Glutamatergic neuron (in vitro differentiated cells): ENCODE measurements around the gene PSMD10. TPM values are rescaled to one million over a fixed set of nuclear protein-coding genes. Genes with fewer than 3 reads are reported as not detected.

Experiments used
- DNase-seq: peaks from one replicate; pipeline ENCODE4 v3.0.0; 2022
- H3K27ac Mint-ChIP-seq: one replicate; pipeline ENCODE4 v1.8.0; 2020; ENCODE audit warnings: mild to moderate bottlenecking, mixed read lengths, inconsistent platforms; ENCODE audit not compliant: unreplicated experiment
- H3K27me3 Mint-ChIP-seq: one replicate; pipeline ENCODE4 v1.8.0; 2020; ENCODE audit warnings: mild to moderate bottlenecking, moderate library complexity, mixed read lengths, inconsistent platforms; ENCODE audit not compliant: unreplicated experiment
- H3K36me3 Mint-ChIP-seq: one replicate; pipeline ENCODE4 v1.8.0; 2020; ENCODE audit warnings: mild to moderate bottlenecking, mixed read lengths, inconsistent platforms; ENCODE audit not compliant: unreplicated experiment
- H3K4me1 Mint-ChIP-seq: one replicate; pipeline ENCODE4 v1.8.0; 2020; ENCODE audit warnings: mild to moderate bottlenecking, low read depth, mixed read lengths, inconsistent platforms; ENCODE audit not compliant: unreplicated experiment
- H3K4me3 Mint-ChIP-seq: one replicate; pipeline ENCODE4 v1.8.0; 2020; ENCODE audit warnings: mild to moderate bottlenecking, mixed read lengths, inconsistent platforms; ENCODE audit not compliant: unreplicated experiment
- H3K9me3 Mint-ChIP-seq: one replicate; pipeline ENCODE4 v1.8.0; 2020; ENCODE audit warnings: mild to moderate bottlenecking, moderate library complexity, mixed read lengths, inconsistent platforms; ENCODE audit not compliant: unreplicated experiment
- total RNA-seq: library from RNA; stranded (reverse); fragmentation: NEBNext Ultra II Directional; extraction: Animal tissue kit (Norgen Biotek cat#: 25700); gene quantifications from one replicate; pipeline ENCODE4 v1.2.1, GENCODE V29; 2021; ENCODE audit not compliant: unreplicated experiment
- TF ChIP-seq, protein P1 (sequence below): fragments of 200-600 bp; sonication (generic); IDR thresholded peaks from one replicate; pipeline ENCODE4 v1.5.0; 2021; ENCODE audit not compliant: partially characterized antibody, unreplicated experiment

PSMD10 gene
- total RNA-seq, 1 donor from 2014 or later: 26.2 TPM

GRCh38 chrX:108105473-108105872 is 14.1 kb upstream of the PSMD10 start:
- Mint-ChIP-seq H3K27me3 (no peaks in the 10 kb centered on the region), H3K27ac (no peak overlapping the region), H3K4me3 (no peak overlapping the region), H3K9me3 (no peaks in the 10 kb centered on the region), H3K36me3 (no peaks in the 10 kb centered on the region), H3K4me1 (no peaks in the 10 kb centered on the region)
- no peak for DNase-seq
- TF ChIP-seq, protein P1, sequence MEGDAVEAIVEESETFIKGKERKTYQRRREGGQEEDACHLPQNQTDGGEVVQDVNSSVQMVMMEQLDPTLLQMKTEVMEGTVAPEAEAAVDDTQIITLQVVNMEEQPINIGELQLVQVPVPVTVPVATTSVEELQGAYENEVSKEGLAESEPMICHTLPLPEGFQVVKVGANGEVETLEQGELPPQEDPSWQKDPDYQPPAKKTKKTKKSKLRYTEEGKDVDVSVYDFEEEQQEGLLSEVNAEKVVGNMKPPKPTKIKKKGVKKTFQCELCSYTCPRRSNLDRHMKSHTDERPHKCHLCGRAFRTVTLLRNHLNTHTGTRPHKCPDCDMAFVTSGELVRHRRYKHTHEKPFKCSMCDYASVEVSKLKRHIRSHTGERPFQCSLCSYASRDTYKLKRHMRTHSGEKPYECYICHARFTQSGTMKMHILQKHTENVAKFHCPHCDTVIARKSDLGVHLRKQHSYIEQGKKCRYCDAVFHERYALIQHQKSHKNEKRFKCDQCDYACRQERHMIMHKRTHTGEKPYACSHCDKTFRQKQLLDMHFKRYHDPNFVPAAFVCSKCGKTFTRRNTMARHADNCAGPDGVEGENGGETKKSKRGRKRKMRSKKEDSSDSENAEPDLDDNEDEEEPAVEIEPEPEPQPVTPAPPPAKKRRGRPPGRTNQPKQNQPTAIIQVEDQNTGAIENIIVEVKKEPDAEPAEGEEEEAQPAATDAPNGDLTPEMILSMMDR: no peak

DNA sequence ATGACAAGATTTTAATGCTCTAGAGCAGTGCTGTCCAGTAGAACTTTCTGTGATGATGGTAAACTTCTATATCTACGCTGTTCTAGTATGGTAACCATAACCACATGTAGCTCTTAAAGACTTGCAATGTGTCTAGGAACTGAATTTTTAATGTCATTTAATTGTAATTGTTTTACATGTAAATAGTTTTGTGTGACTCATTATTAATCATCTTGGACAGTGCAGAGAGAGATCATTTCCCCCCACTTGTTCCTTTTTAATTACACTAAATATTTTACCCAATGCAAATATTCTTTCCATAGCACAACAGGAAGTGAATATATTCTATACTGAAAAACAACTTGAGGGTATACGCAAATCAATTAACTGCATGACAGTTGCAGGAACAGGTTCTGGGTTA is 6.0 kb upstream of the PSMD10 start:
- no peak for DNase-seq
- TF ChIP-seq, protein P1: no peak
- Mint-ChIP-seq H3K27ac (no peak overlapping the region), H3K27me3 (peaks cover 2% of the 10 kb centered on the region), H3K9me3 (no peaks in the 10 kb centered on the region), H3K4me3 (no peak overlapping the region), H3K4me1 (peaks cover 2% of the 10 kb centered on the region), H3K36me3 (no peaks in the 10 kb centered on the region)

DNA sequence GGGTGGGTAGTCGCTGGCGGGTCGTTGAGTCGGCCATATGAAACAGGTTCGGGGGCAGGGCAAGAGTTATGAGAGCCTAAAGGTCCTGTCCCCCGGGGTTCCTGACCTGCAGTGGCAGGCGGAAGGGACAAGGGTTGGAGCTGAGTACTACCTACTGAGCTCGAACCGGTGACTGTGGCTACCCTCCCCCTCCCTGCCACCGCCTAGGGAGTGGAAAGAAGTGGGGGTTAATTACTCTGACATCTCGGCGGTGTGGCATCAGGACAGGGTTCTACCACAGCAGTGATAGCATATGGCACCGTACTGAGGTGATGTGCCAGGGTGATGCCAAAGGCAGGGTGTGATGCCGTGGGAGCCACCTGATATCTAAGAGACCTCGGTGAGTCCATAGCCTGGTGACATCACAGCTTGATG is 543 bp upstream of the PSMD10 start:
- H3K9me3 Mint-ChIP-seq: no peaks in the 10 kb centered on the region
- no peaks in the 10 kb centered on the region for H3K4me1 Mint-ChIP-seq
- H3K27me3 Mint-ChIP-seq: peaks cover 2% of the 10 kb centered on the region
- no peak overlapping the region for H3K27ac Mint-ChIP-seq
- TF ChIP-seq, protein P1: no peak
- no peaks in the 10 kb centered on the region for H3K36me3 Mint-ChIP-seq
- no peak for DNase-seq
- no peak overlapping the region for H3K4me3 Mint-ChIP-seq

GRCh38 chrX:108090491-108091263 is 665 bp downstream of the PSMD10 start:
- Mint-ChIP-seq H3K4me1 (no peaks in the 10 kb centered on the region), H3K9me3 (no peaks in the 10 kb centered on the region), H3K27ac (no peak overlapping the region), H3K36me3 (no peaks in the 10 kb centered on the region), H3K4me3 (no peak overlapping the region), H3K27me3 (peaks cover 2% of the 10 kb centered on the region)
- TF ChIP-seq, protein P1: no peak
- no peak for DNase-seq

- Mint-ChIP-seq H3K36me3 (no peaks in the 10 kb centered on the region), H3K27me3 (no peaks in the 10 kb centered on the region), H3K27ac (no peak overlapping the region), H3K4me3 (no peak overlapping the region), H3K9me3 (no peaks in the 10 kb centered on the region), H3K4me1 (no peaks in the 10 kb centered on the region)
- no peak for DNase-seq
- TF ChIP-seq, protein P1: no peak
Observed at GRCh38 chrX:108088511-108088910, 2.8 kb downstream of the PSMD10 start.
